Measurements from ENCODE around the gene SEMA3C. TPM values are rescaled to one million over a fixed set of nuclear protein-coding genes. Genes with fewer than 3 reads are reported as not detected.

The SEMA3C gene
- total and polyA plus RNA-seq, 2 donors (not counting 1 experiment from before 2014, with no cell fraction given) = 0.06 TPM; not detected in 1

DNA sequence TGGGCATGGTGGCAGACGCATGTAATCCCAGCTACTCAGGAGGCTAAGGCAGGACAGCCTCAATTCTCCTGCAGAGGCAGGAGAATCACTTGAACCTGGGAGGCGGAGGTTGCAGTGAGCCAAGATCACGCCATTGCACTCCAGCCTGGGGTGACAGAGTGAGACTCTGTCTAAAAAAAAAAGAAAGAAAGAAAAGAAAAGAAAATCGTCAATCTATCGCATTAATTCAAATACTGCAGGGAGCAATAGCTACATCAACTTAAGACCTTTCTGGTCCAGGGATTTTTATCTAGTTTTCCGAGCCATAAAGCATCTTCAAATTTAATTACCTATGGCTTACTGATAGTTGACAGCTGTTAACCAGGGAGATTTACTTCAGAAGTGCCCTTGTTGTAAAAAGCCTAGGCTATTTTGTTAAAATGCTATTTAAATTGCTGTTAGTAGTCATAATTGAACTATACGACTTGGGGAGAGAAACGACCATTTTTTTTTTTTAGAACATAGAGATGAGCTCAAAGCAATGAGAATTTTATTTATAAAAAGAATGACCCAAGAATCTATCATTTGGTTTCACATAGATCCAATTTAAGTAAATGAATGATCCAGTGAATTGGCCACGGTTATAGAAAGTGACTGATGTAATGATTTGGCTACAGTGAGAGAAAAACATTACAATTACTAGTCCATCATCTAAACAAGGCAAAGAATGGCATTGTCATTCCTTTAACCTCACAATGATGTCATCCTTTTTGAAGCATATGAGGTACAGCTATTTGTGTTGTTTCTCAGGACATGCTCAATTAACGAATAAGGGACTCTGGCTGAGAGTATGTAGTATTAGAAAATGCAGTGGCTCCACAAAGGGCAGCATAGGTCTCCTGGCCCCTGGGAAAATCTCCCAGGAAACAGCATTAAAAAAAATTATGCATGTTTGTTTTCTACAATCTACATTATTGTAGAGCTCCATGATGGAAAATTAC is 85.3 kb downstream of the SEMA3C start:
- POLR2A ChIA-PET = no interaction called here

More for the DNA sequence above, 85.3 kb downstream of the SEMA3C start:
- H3K4me3 Mint-ChIP-seq = no peak overlapping the region
- H3K4me1 Mint-ChIP-seq = no peaks in the 10 kb centered on the region
- CTCF ChIA-PET = no interaction called here
- Histone ChIP-seq H3K4me3 (ENCODE audit: control extremely low read depth in 1 of 5, extremely low read depth in 1 of 5, insufficient read depth in 1 of 5, low read depth in 2 of 5, low read length in 4 of 5) (no peak overlapping the region), H3K4me1 (ENCODE audit: control insufficient read depth in 2 of 2, insufficient read depth in 2 of 2, low read length in 2 of 2) (no peaks in the 10 kb centered on the region), H4K20me1 (ENCODE audit: control insufficient read depth, insufficient read depth, low read length, poor library complexity, severe bottlenecking) (no peaks in the 10 kb centered on the region), H3K4me2 (replicated peaks; ENCODE audit: low read depth, low read length, poor library complexity, severe bottlenecking) (no peak overlapping the region), H3K9ac (ENCODE audit: low read length) (no peak overlapping the region), H3K9me3 (ENCODE audit: control extremely low read depth in 1 of 3, control insufficient read depth in 2 of 3, insufficient read depth in 1 of 3, low read length in 2 of 3) (no peaks in the 10 kb centered on the region), H3K27me3 (replicated peaks in 1 of 4; ENCODE audit: control extremely low read depth in 1 of 4, control insufficient read depth in 3 of 4, insufficient read depth in 4 of 4, low read length in 3 of 4) (no peaks in the 10 kb centered on the region), H3K79me2 (ENCODE audit: control insufficient read depth, insufficient read depth, low read length) (no peaks in the 10 kb centered on the region), H3K36me3 (replicated peaks in 1 of 2; ENCODE audit: control extremely low read depth in 1 of 2, control insufficient read depth in 1 of 2, extremely low read depth in 1 of 2, insufficient read depth in 2 of 2, low read length in 1 of 2) (no peaks in the 10 kb centered on the region), H3K27ac (ENCODE audit: low read length in 2 of 2) (no peak overlapping the region), H2AFZ (ENCODE audit: insufficient read depth, low read depth, low read length, poor library complexity, severe bottlenecking) (no peak overlapping the region)
- TF ChIP-seq CTCF (IDR thresholded peaks at IDR 0.05) (no peak), EZH2 (IDR thresholded peaks at IDR 0.05; ENCODE audit: borderline replicate concordance, insufficient read depth, low read depth, low read length, poor library complexity, severe bottlenecking) (no peak)
- no peaks in the 10 kb centered on the region for H3K9me3 Mint-ChIP-seq (ENCODE audit: insufficient read depth)
- WGBS (ENCODE audit: insufficient coverage) = 100% methylated on average over 1 of the region's 10 CpGs
- H3K27me3 Mint-ChIP-seq = no peaks in the 10 kb centered on the region
- intact Hi-C loops (cut with micrococcal nuclease) = no loop called here
- H3K27ac Mint-ChIP-seq = no peak overlapping the region
- DNase-seq (no peak), ATAC-seq (ENCODE audit: low read depth) (no peak)

All from B cell (primary cell).